Astrocyte of the spinal cord (primary cell): ENCODE measurements around the gene NRXN2.
"Not testable (repeated sequence)": the region's sequence is repeated elsewhere in the genome, so short reads cannot be mapped to it uniquely, and the experiment has no call there.

Experiments used
- DNase-seq: peaks from one replicate; pipeline ENCODE4 v3.0.0; 2011; ENCODE audit warnings: low read depth, low spot score
- H3K4me3 ChIP-seq: 2 replicates; pipeline ENCODE4 v1.5.1; 2011; ENCODE audit warnings: low read depth, mild to moderate bottlenecking, low read length, moderate library complexity
- CTCF ChIP-seq: IDR thresholded peaks from 2 replicates; pipeline ENCODE4 v1.5.1; 2012; ENCODE audit warnings: low read depth, mild to moderate bottlenecking, low read length, inconsistent platforms
- in situ Hi-C: cut with HindIII; loops from 2 replicates; pipeline ENCODE4 v1.10.0; 2017; ENCODE audit warnings: low sequenced_read_pairs

NRXN2 gene

DNA sequence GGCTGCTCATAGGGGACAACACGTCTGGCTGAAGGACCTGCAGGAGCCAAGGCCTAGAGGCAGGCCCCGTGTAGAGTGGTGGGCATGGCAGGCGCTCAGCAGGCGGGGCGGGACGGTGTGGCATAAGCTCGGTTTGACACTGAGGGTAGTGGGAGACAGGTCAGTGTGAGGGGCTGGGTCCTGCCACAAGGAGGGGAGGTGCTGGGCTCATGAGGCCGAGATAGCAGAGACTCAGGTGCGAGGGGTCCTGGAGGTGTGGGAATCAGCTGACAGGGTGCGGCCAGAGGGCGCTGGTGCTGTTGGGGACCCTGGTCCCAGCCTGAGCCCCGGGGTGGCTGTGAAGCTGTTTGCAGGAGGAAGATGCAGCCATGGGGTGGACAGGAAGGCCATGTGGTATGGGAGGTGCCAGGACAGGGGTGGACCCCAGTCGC, 125.3 kb downstream of the NRXN2 start:
- DNase-seq = no peak
- no peak for TF ChIP-seq CTCF
- in situ Hi-C loops = no loop called here
- no peak overlapping the region for H3K4me3 ChIP-seq

GRCh38 chr11:64595922-64596321, 127.1 kb downstream of the NRXN2 start:
- H3K4me3 ChIP-seq, in situ Hi-C loops, DNase-seq: not testable (repeated sequence)

DNA sequence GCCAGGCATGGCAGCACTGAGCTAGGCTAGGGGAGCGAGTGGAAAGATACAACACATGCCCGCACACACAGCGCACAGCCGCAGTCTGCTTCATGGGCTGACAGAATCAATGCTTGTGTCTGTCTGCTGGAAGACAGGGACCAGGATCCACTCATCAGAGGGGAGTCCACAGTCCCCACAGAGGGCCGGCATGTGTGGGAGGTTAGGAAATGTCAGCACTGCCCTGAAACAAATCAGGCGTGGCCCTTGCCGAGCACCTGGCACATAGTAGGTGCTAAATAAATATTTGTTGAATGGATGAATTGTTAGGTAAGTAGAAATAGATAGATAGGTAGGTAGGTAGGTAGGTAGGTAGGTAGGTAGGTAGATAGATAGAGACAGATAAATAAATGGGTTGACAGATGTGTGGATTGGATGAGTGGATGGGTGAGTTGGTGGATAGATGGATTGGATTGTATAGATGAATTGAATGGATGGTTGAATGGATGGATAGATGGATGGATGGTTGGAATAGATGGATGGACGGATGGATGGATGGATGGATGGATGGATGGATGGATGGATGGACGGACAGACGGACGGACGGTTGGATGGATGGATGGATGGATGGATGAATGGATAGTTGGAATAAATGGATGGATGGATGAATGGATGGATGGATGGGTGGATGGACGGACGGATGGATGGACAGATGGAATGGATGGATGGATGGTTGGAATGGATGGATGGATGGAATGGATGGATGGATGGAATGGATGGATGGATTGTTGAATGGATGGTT, 128.6 kb downstream of the NRXN2 start:
- TF ChIP-seq CTCF = no peak
- H3K4me3 ChIP-seq = no peak overlapping the region
- DNase-seq = no peak
- in situ Hi-C loops = no loop called here

GRCh38 chr11:64593156-64594105, 129.6 kb downstream of the NRXN2 start:
- in situ Hi-C loops = no loop called here
- H3K4me3 ChIP-seq = no peak overlapping the region
- no peak for DNase-seq
- no peak for TF ChIP-seq CTCF

DNA sequence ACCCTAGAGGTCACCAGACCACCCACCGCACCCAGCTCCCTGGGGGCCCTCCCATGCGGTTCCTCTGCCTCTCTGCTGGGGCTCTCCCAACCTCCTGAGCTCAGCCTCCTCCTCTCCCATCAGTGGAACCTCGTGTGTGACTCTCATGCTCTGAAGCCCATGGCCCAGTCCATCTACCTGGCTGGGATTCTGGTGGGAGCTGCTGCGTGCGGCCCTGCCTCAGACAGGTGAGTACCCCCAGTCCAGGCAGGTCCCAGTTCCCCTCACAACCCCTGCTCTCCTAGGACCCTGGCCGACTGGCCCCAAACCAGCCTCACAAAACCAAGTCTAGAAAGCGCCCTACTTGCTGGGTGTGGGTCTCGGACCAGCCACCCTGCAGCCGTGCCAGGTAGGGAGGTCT, 130.3 kb downstream of the NRXN2 start:
- in situ Hi-C loops = no loop called here
- DNase-seq = no peak

GRCh38 chr11:64592234-64592615, 130.8 kb downstream of the NRXN2 start:
- no peak for DNase-seq
- H3K4me3 ChIP-seq = no peak overlapping the region
- in situ Hi-C loops = no loop called here
- TF ChIP-seq CTCF = no peak

More for the DNA sequence above, 130.3 kb downstream of the NRXN2 start:
- H3K4me3 ChIP-seq = no peak overlapping the region
- TF ChIP-seq CTCF = no peak
